GM23338 (cell line): ENCODE results near the gene ANKZF1. TPM values are rescaled to one million over a fixed set of nuclear protein-coding genes. Genes with fewer than 3 reads are reported as not detected.

ENCODE experiments used
- ATAC-seq: fragments of 200-7000 bp; cut with Tn5 transposase; 3 replicates; pipeline ENCODE4 v1.9.1; 2020
- DNase-seq: peaks from one replicate; pipeline ENCODE4 v3.0.0-alpha.2; 2015; ENCODE audit warnings: low spot score
- H2AFZ ChIP-seq: fragments of 200-600 bp; sonication (generic); 2 replicates; pipeline ENCODE4 v1.8.0; 2016; ENCODE audit warnings: antibody characterized with exemption, mild to moderate bottlenecking, moderate library complexity
- H3F3A ChIP-seq: fragments of 200-600 bp; sonication (generic); replicated peaks from 2 replicates; pipeline ENCODE4 v1.8.0; 2017; ENCODE audit warnings: antibody characterized with exemption, mixed run types, low read depth
- H3K27ac ChIP-seq: fragments of 200-600 bp; sonication (generic); 2 replicates; pipeline ENCODE4 v1.6.1; 2016; ENCODE audit warnings: low read depth
- H3K27me3 ChIP-seq: fragments of 200-600 bp; sonication (generic); 2 replicates; pipeline ENCODE4 v1.8.0; 2016; ENCODE audit warnings: mild to moderate bottlenecking, mixed run types, moderate library complexity; ENCODE audit not compliant: insufficient read depth
- H3K36me3 ChIP-seq: fragments of 200-600 bp; sonication (generic); 2 replicates; pipeline ENCODE4 v1.8.0; 2016; ENCODE audit warnings: mild to moderate bottlenecking; ENCODE audit not compliant: insufficient read depth
- H3K4me1 ChIP-seq: fragments of 200-600 bp; sonication (generic); 2 replicates; pipeline ENCODE4 v1.8.0; 2016; ENCODE audit warnings: mild to moderate bottlenecking, moderate library complexity; ENCODE audit not compliant: insufficient read depth
- H3K4me2 ChIP-seq: fragments of 200-600 bp; sonication (generic); 2 replicates; pipeline ENCODE4 v1.7.1; 2017; ENCODE audit warnings: mixed run types
- H3K4me3 ChIP-seq: fragments of 200-600 bp; sonication (generic); 2 replicates; pipeline ENCODE4 v1.6.1; 2016; ENCODE audit warnings: mixed run types
- H3K79me2 ChIP-seq: fragments of 200-600 bp; sonication (generic); replicated peaks from 2 replicates; pipeline ENCODE4 v1.8.0; 2017; ENCODE audit warnings: mild to moderate bottlenecking; ENCODE audit not compliant: insufficient read depth
- H3K9me2 ChIP-seq: fragments of 200-600 bp; sonication (generic); 2 replicates; pipeline ENCODE4 v1.8.0; 2017; ENCODE audit not compliant: insufficient read depth
- H4K20me1 ChIP-seq: fragments of 200-600 bp; sonication (generic); replicated peaks from 2 replicates; pipeline ENCODE4 v1.8.0; 2017; ENCODE audit warnings: mild to moderate bottlenecking; ENCODE audit not compliant: insufficient read depth
- H3K27ac Mint-ChIP-seq: 2 replicates; pipeline ENCODE4 v1.8.0; 2020; ENCODE audit warnings: inconsistent platforms, mild to moderate bottlenecking, moderate library complexity, mixed read lengths
- H3K27me3 Mint-ChIP-seq: 3 replicates; pipeline ENCODE4 v1.8.0; 2022; ENCODE audit warnings: low read depth, mild to moderate bottlenecking, moderate library complexity, mixed read lengths, inconsistent platforms; ENCODE audit not compliant: insufficient read depth, poor library complexity
- H3K36me3 Mint-ChIP-seq: 3 replicates; pipeline ENCODE4 v1.8.0; 2021; ENCODE audit warnings: low read depth, mild to moderate bottlenecking, inconsistent platforms, moderate library complexity, mixed read lengths
- H3K4me1 Mint-ChIP-seq: 3 replicates; pipeline ENCODE4 v1.8.0; 2020; ENCODE audit warnings: mild to moderate bottlenecking, inconsistent platforms, mixed read lengths
- H3K4me3 Mint-ChIP-seq: 3 replicates; pipeline ENCODE4 v1.8.0; 2021; ENCODE audit warnings: moderate library complexity, mild to moderate bottlenecking, inconsistent platforms, mixed read lengths
- H3K9me3 Mint-ChIP-seq: 3 replicates; pipeline ENCODE4 v1.8.0; 2020; ENCODE audit warnings: moderate library complexity, mild to moderate bottlenecking, inconsistent platforms, mixed read lengths
- CREB1 ChIP-seq: fragments of 250-450 bp; sonication (Bioruptor Pico); IDR thresholded peaks from 2 replicates; pipeline ENCODE4 v1.5.0; 2020; ENCODE audit warnings: low read depth, mild to moderate bottlenecking, moderate library complexity
- CTCF ChIP-seq, 2 experiments: fragments of 200-600 bp in 1 of 2; sonication (generic) in 1 of 2; conservative IDR thresholded peaks; 2 replicates each; pipeline versions ENCODE4 v1.5.1 to v1.6.1; 2016 to 2017; ENCODE audit warnings: antibody characterized with exemption in 2 of 2, low read depth in 2 of 2, mild to moderate bottlenecking in 2 of 2, moderate library complexity in 1 of 2
- ETS1 ChIP-seq: IDR thresholded peaks from 2 replicates; pipeline ENCODE4 v1.6.1; 2016; ENCODE audit warnings: antibody characterized with exemption
- EZH2phosphoT487 ChIP-seq: fragments of 200-600 bp; sonication (generic); IDR thresholded peaks from one replicate; pipeline ENCODE4 v1.8.1; 2018; ENCODE audit warnings: antibody characterized with exemption; ENCODE audit not compliant: unreplicated experiment
- JUNB ChIP-seq: IDR thresholded peaks from one replicate; pipeline ENCODE4 v1.6.1; 2016; ENCODE audit warnings: antibody characterized with exemption; ENCODE audit not compliant: unreplicated experiment
- POLR2AphosphoS5 ChIP-seq: IDR thresholded peaks from 2 replicates; pipeline ENCODE4 v1.6.1; 2016; ENCODE audit warnings: antibody characterized with exemption, low read depth
- STAT1 ChIP-seq: IDR thresholded peaks from one replicate; pipeline ENCODE4 v1.6.1; 2016; ENCODE audit warnings: antibody characterized with exemption; ENCODE audit not compliant: unreplicated experiment
- ZNF114 ChIP-seq: fragments of 250-450 bp; sonication (Bioruptor Pico); IDR thresholded peaks from 2 replicates; pipeline ENCODE4 v1.5.0; 2020; ENCODE audit warnings: mild to moderate bottlenecking, moderate library complexity
- ZNF331 ChIP-seq: fragments of 250-450 bp; sonication (Bioruptor Pico); IDR thresholded peaks from 2 replicates; pipeline ENCODE4 v1.5.0; 2020; ENCODE audit warnings: low read depth, mild to moderate bottlenecking, moderate library complexity
- polyA plus RNA-seq: library from polyadenylated mRNA; unstranded; fragments of >200 nt; fragmentation: Nextera tagmentation; extraction: Ambion mirVana; gene quantifications from 2 replicates; pipeline ENCODE4 v1.2.1, GENCODE V29; 2016
- total RNA-seq: library from RNA; depleted of rRNA; stranded (reverse); fragments of >200 nt; shearing (Covaris generic); gene quantifications from 2 replicates; pipeline ENCODE4 v1.2.3, GENCODE V29; 2014
- TF ChIP-seq, protein P1 (sequence below): IDR thresholded peaks from one replicate; pipeline ENCODE4 v1.6.1; 2018; ENCODE audit warnings: antibody characterized with exemption; ENCODE audit not compliant: unreplicated experiment

The ANKZF1 gene
- total and polyA plus RNA-seq, 2 experiments from 2014 or later: 29.9 to 61.9 TPM

GRCh38 chr2:219284501-219285372, 55.1 kb downstream of the ANKZF1 start (continued):
- TF ChIP-seq, protein P1, sequence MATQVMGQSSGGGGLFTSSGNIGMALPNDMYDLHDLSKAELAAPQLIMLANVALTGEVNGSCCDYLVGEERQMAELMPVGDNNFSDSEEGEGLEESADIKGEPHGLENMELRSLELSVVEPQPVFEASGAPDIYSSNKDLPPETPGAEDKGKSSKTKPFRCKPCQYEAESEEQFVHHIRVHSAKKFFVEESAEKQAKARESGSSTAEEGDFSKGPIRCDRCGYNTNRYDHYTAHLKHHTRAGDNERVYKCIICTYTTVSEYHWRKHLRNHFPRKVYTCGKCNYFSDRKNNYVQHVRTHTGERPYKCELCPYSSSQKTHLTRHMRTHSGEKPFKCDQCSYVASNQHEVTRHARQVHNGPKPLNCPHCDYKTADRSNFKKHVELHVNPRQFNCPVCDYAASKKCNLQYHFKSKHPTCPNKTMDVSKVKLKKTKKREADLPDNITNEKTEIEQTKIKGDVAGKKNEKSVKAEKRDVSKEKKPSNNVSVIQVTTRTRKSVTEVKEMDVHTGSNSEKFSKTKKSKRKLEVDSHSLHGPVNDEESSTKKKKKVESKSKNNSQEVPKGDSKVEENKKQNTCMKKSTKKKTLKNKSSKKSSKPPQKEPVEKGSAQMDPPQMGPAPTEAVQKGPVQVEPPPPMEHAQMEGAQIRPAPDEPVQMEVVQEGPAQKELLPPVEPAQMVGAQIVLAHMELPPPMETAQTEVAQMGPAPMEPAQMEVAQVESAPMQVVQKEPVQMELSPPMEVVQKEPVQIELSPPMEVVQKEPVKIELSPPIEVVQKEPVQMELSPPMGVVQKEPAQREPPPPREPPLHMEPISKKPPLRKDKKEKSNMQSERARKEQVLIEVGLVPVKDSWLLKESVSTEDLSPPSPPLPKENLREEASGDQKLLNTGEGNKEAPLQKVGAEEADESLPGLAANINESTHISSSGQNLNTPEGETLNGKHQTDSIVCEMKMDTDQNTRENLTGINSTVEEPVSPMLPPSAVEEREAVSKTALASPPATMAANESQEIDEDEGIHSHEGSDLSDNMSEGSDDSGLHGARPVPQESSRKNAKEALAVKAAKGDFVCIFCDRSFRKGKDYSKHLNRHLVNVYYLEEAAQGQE: no peak

- DNase-seq: no peak
- peaks cover 11% of the 10 kb centered on the region; the same call in 2 of the 3 replicates for H3K36me3 Mint-ChIP-seq
- Histone ChIP-seq H4K20me1 (no peaks in the 10 kb centered on the region; the same call in 1 of the 2 replicates), H3K79me2 (no peaks in the 10 kb centered on the region), H3K27ac (no peak overlapping the region), H3K4me1 (peaks cover 4% of the 10 kb centered on the region; the same call in 1 of the 2 replicates), H3K4me2 (peak overlapping the region; percentile 62; the same call in 1 of the 2 replicates), H3K9me2 (no peaks in the 10 kb centered on the region), H3F3A (no peaks in the 10 kb centered on the region), H3K36me3 (no peaks in the 10 kb centered on the region; the same call in 1 of the 2 replicates), H3K4me3 (peak overlapping the region; percentile 39; the same call in 1 of the 2 replicates), H3K27me3 (no peaks in the 10 kb centered on the region), H2AFZ (no peak overlapping the region)
- H3K4me3 Mint-ChIP-seq: no peak overlapping the region
- no peak for TF ChIP-seq ZNF331
- TF ChIP-seq, protein P1: no peak
- peaks cover 4% of the 10 kb centered on the region for H3K27me3 Mint-ChIP-seq
- H3K4me1 Mint-ChIP-seq: peaks cover 14% of the 10 kb centered on the region
- no peaks in the 10 kb centered on the region for H3K9me3 Mint-ChIP-seq
- ATAC-seq: no peak
- no peak overlapping the region; the same call in 1 of the 2 replicates for H3K27ac Mint-ChIP-seq
Measured at GRCh38 chr2:219285373-219285735, 55.7 kb downstream of the ANKZF1 start.

GRCh38 chr2:219285894-219286425, 56.4 kb downstream of the ANKZF1 start:
- no peaks in the 10 kb centered on the region for H3F3A ChIP-seq
- H3K4me2 ChIP-seq: peak overlapping the region; percentile 75
- H3K27me3 ChIP-seq: no peaks in the 10 kb centered on the region
- no peaks in the 10 kb centered on the region for H3K79me2 ChIP-seq
- no peaks in the 10 kb centered on the region for H3K9me2 ChIP-seq
- H2AFZ ChIP-seq: no peak overlapping the region
- no peaks in the 10 kb centered on the region; the same call in 1 of the 2 replicates for H3K36me3 ChIP-seq
- Mint-ChIP-seq H3K4me1 (peaks cover 12% of the 10 kb centered on the region), H3K27me3 (peaks cover 4% of the 10 kb centered on the region), H3K27ac (peak overlapping the region; percentile 19), H3K36me3 (peaks cover 10% of the 10 kb centered on the region; the same call in 2 of the 3 replicates), H3K4me3 (peak overlapping the region; percentile 28), H3K9me3 (no peaks in the 10 kb centered on the region)
- peaks cover 4% of the 10 kb centered on the region; the same call in 1 of the 2 replicates for H3K4me1 ChIP-seq
- H3K27ac ChIP-seq: no peak overlapping the region
- DNase-seq: peak; percentile 94
- ATAC-seq: peak; percentile 98
- peak overlapping the region; percentile 43 for H3K4me3 ChIP-seq
- no peaks in the 10 kb centered on the region; the same call in 1 of the 2 replicates for H4K20me1 ChIP-seq
- peak; percentile 54; the same call in 1 of the 2 replicates for TF ChIP-seq CREB1 (CRISPR knock-in tag)
- TF ChIP-seq POLR2AphosphoS5: no peak
- TF ChIP-seq STAT1: no peak
- no peak for TF ChIP-seq EZH2phosphoT487
- TF ChIP-seq ETS1: peak; percentile 97
- no peak for TF ChIP-seq JUNB
- TF ChIP-seq CTCF (conservative IDR thresholded peaks at IDR 0.05; ENCODE audit: low read depth in 2 of 2): no peak
- TF ChIP-seq ZNF331: no peak
- TF ChIP-seq ZNF114: no peak
